HepG2 (cell line): ENCODE data around the gene MFAP4. TPM values are rescaled to one million over a fixed set of nuclear protein-coding genes. Genes with fewer than 3 reads are reported as not detected.

Experiments used
- ATAC-seq: fragments of 200-7000 bp; cut with Tn5 transposase; 3 replicates; pipeline ENCODE4 v1.9.1; 2020; ENCODE audit warnings: mild to moderate bottlenecking, moderate library complexity
- BruUV-seq: library from RNA; stranded (reverse); fragments of 400-500 nt; replicated peaks from 2 replicates; lab custom pipeline; 2021; lab: Mats Ljungman, UMichigan
- CTCF ChIA-PET: fragments of 300-600 bp; formaldehyde crosslinking; extraction: SDS; loops from one replicate; lab custom pipeline; 2021; ENCODE audit warnings: low total read pairs, inconsistent platforms, low intra/inter-chr PET ratio; lab: Yijun Ruan, JAX
- POLR2A ChIA-PET: fragments of 350-600 bp; sonication (Branson Sonifier 250); formaldehyde crosslinking; loops from one replicate; lab custom pipeline; 2020; ENCODE audit warnings: antibody characterized with exemption, inconsistent platforms; lab: Yijun Ruan, JAX
- DNase-seq: peaks from one replicate; pipeline ENCODE4 v3.0.0-alpha.2; 2015; ENCODE audit warnings: low spot score
- FAIRE-seq: peaks from 3 replicates; lab custom pipeline; 2011; peaks lifted over from hg19 to GRCh38; lab: Jason Lieb, UNC
- H2AFZ ChIP-seq: one replicate; pipeline ENCODE4 v1.6.1; 2011; ENCODE audit warnings: low read length, inconsistent platforms
- H3K27ac ChIP-seq: fragments of 300-600 bp; 3 replicates; pipeline ENCODE4 v1.8.0; 2011; ENCODE audit warnings: mixed run types, mild to moderate bottlenecking, mixed read lengths, low read length, inconsistent platforms; ENCODE audit not compliant: insufficient read depth; ENCODE audit errors: extremely low read length
- H3K27me3 ChIP-seq, 2 experiments: fragments of 200-600 bp in 1 of 2; 2 replicates in 1 of 2; 3 replicates in 1 of 2; pipeline versions ENCODE4 v1.6.0 to v1.8.0; 2011; ENCODE audit warnings: low read length in 2 of 2, mild to moderate bottlenecking in 2 of 2, moderate library complexity in 2 of 2, inconsistent platforms in 1 of 2; ENCODE audit not compliant: insufficient read depth in 2 of 2, control insufficient read depth in 1 of 2
- H3K36me3 ChIP-seq, 2 experiments: fragments of 200-600 bp in 1 of 2; replicated peaks in 1 of 2; 2 replicates in 1 of 2; 3 replicates in 1 of 2; pipeline versions ENCODE4 v1.5.1 to v1.8.0; 2011; ENCODE audit warnings: low read length in 2 of 2, inconsistent platforms in 1 of 2; ENCODE audit not compliant: insufficient read depth in 2 of 2, control insufficient read depth in 1 of 2
- H3K4me1 ChIP-seq: 2 replicates; pipeline ENCODE4 v1.5.1; 2012; ENCODE audit warnings: low read length, inconsistent platforms; ENCODE audit not compliant: insufficient read depth
- H3K4me2 ChIP-seq: 2 replicates; pipeline ENCODE4 v1.6.0; 2011; ENCODE audit warnings: low read depth, low read length, inconsistent platforms
- H3K4me3 ChIP-seq, 3 experiments: fragments of 200-600 bp in 1 of 3; sonication (generic), shearing (Covaris generic) in 1 of 3; replicated peaks in 1 of 3; 2 replicates each; pipeline ENCODE4 v1.5.1; 2011 to 2016; ENCODE audit warnings: low read length in 3 of 3, inconsistent platforms in 2 of 3, low read depth in 2 of 3, mild to moderate bottlenecking in 2 of 3, control low read depth in 1 of 3, mixed read lengths in 1 of 3; ENCODE audit not compliant: insufficient read depth in 1 of 3
- H3K79me2 ChIP-seq: one replicate; pipeline ENCODE4 v1.6.1; 2011; ENCODE audit warnings: low read length, inconsistent platforms; ENCODE audit not compliant: insufficient read depth
- H3K9ac ChIP-seq: 2 replicates; pipeline ENCODE4 v1.6.0; 2011; ENCODE audit warnings: mild to moderate bottlenecking, low read depth, low read length, inconsistent platforms; ENCODE audit not compliant: insufficient read depth
- H3K9me3 ChIP-seq: 2 replicates; pipeline ENCODE4 v1.5.1; 2012; ENCODE audit warnings: mild to moderate bottlenecking, low read length
- H4K20me1 ChIP-seq: 2 replicates; pipeline ENCODE4 v1.6.0; 2011; ENCODE audit warnings: inconsistent platforms, mild to moderate bottlenecking, low read length, moderate library complexity; ENCODE audit not compliant: insufficient read depth
- ARNT2 ChIP-seq: sonication (generic); formaldehyde crosslinking; IDR thresholded peaks from 2 replicates; pipeline ENCODE4 v1.8.0; 2022; ENCODE audit warnings: mild to moderate bottlenecking, low read depth, missing genetic modification reagents, moderate library complexity
- JARID2 ChIP-seq: sonication (generic); formaldehyde crosslinking; IDR thresholded peaks from 2 replicates; pipeline ENCODE4 v1.8.1; 2023; ENCODE audit warnings: missing genetic modification reagents, inconsistent platforms; ENCODE audit not compliant: insufficient replicate concordance
- KLF13 ChIP-seq: sonication (generic); formaldehyde crosslinking; IDR thresholded peaks from 2 replicates; pipeline ENCODE4 v1.4.0; 2020; ENCODE audit warnings: mild to moderate bottlenecking, missing genetic modification reagents
- NFE2L1 ChIP-seq: sonication (generic); formaldehyde crosslinking; IDR thresholded peaks from 2 replicates; pipeline ENCODE4 v1.4.0; 2020; ENCODE audit warnings: missing genetic modification reagents, mild to moderate bottlenecking, borderline replicate concordance
- PBX3 ChIP-seq: sonication (generic); formaldehyde crosslinking; IDR thresholded peaks from 2 replicates; pipeline ENCODE4 v1.8.1; 2023; ENCODE audit warnings: missing genetic modification reagents, inconsistent platforms, borderline replicate concordance
- RCOR2 ChIP-seq: IDR thresholded peaks from 2 replicates; pipeline ENCODE4 v1.6.1; 2016; ENCODE audit warnings: missing biosample characterization, missing genetic modification reagents
- TBL1XR1 ChIP-seq: fragments of 150-350 bp; IDR thresholded peaks from 2 replicates; pipeline ENCODE4 v1.6.1; 2014; ENCODE audit warnings: borderline replicate concordance, low read length; ENCODE audit not compliant: partially characterized antibody
- YY1 ChIP-seq: IDR thresholded peaks from 2 replicates; pipeline ENCODE4 v1.6.1; 2011; ENCODE audit warnings: low read length, low read depth, moderate library complexity, mild to moderate bottlenecking; ENCODE audit not compliant: insufficient read depth, insufficient replicate concordance
- ZBTB37 ChIP-seq: sonication (generic); formaldehyde crosslinking; IDR thresholded peaks from 2 replicates; pipeline ENCODE4 v1.4.0; 2020; ENCODE audit warnings: mild to moderate bottlenecking, missing genetic modification reagents
- ZNF513 ChIP-seq: sonication (generic); formaldehyde crosslinking; conservative IDR thresholded peaks from 2 replicates; pipeline ENCODE4 v1.5.0; 2020; ENCODE audit warnings: missing genetic modification reagents
- ZNF607 ChIP-seq: sonication (generic); formaldehyde crosslinking; IDR thresholded peaks from 2 replicates; pipeline ENCODE4 v1.5.1; 2020; ENCODE audit warnings: missing genetic modification reagents, mild to moderate bottlenecking, borderline replicate concordance
- WGBS: methylation state at CpG from one replicate; pipeline ENCODE4 v1.1.6; 2017; ENCODE audit warnings: low lambda C conversion rate; 5-methylcytosine and 5-hydroxymethylcytosine counted together
- in situ Hi-C: cut with HindIII; loops from 2 replicates; pipeline ENCODE4 v1.10.0; 2017; ENCODE audit warnings: low pct_unique_long_range_greater_than_20kb; ENCODE audit not compliant: extremely low pct_ligation_motif_present
- intact Hi-C: fragments of 100-400 bp; cut with micrococcal nuclease; formaldehyde crosslinking; loops from one replicate; pipeline ENCODE4 v1.10.0; 2022; ENCODE audit not compliant: unreplicated experiment
- polyA plus RNA-seq, 8 experiments: library from polyadenylated mRNA; depleted of rRNA in 3 of 8; stranded (reverse) in 7 of 8; unstranded in 1 of 8; fragments of >200 nt; fragmentation: Illumina TruSeq in 4 of 8; extraction: Trizol in 4 of 8; gene quantifications; 2 replicates each; pipeline versions ENCODE4 v1.2.1 to v1.2.3, GENCODE V29; 2011 to 2016; ENCODE audit warnings: low read depth in 4 of 8, missing spikeins in 1 of 8, mixed read lengths in 1 of 8; ENCODE audit not compliant: insufficient read depth in 1 of 8
- total RNA-seq, 5 experiments: library from RNA; depleted of rRNA; stranded (reverse); fragments of >200 nt; fragmentation: Illumina TruSeq; extraction: Trizol; gene quantifications; 2 replicates each; pipeline ENCODE4 v1.2.3, GENCODE V29; 2016; ENCODE audit warnings: low read depth in 1 of 5

Gene MFAP4
- total and polyA plus RNA-seq, 2 of the 13 experiments (the other 11 are each of a cell fraction or from before 2014, with no cell fraction given) = 0.08 TPM; not detected in 1

GRCh38 chr17:19336938-19337711 lies 49.9 kb downstream of the MFAP4 start (continued):
- TF ChIP-seq ZBTB37 (CRISPR knock-in tag) = no peak
- TF ChIP-seq JARID2 (CRISPR knock-in tag) = no peak
- TF ChIP-seq ZNF607 (CRISPR knock-in tag) = peak; percentile 88
- TF ChIP-seq RCOR2 (CRISPR knock-in tag) = no peak

GRCh38 chr17:19335951-19336631 lies 50.9 kb downstream of the MFAP4 start:
- intact Hi-C loops = no loop called here
- BruUV-seq = no TSS peak
- Histone ChIP-seq H3K36me3 (no peaks in the 10 kb centered on the region; a peak in 1 of 5 replicates), H4K20me1 (no peaks in the 10 kb centered on the region), H3K4me2 (no peak overlapping the region), H3K9me3 (no peaks in the 10 kb centered on the region), H3K9ac (no peak overlapping the region), H3K4me3 (no peak overlapping the region), H3K79me2 (no peaks in the 10 kb centered on the region), H3K27me3 (no peaks in the 10 kb centered on the region), H3K4me1 (peaks cover 36% of the 10 kb centered on the region), H3K27ac (no peak overlapping the region), H2AFZ (no peak overlapping the region)
- 97% methylated on average over 11 of the region's 18 CpGs for WGBS
- CTCF ChIA-PET = interaction anchor here (3.1 kb wide), 1 partner anchor 19 kb away, joined by 21 read pairs; no protein-coding TSS in a partner anchor
- ATAC-seq = no peak
- in situ Hi-C loops = no loop called here
- no peak for DNase-seq
- TF ChIP-seq PBX3 (CRISPR knock-in tag) (no peak), ZNF513 (no peak), KLF13 (CRISPR knock-in tag) (no peak), TBL1XR1 (no peak), NFE2L1 (CRISPR knock-in tag) (0 out of 2 replicates have a peak, but pooled peaks have one; percentile 3), ARNT2 (CRISPR knock-in tag) (no peak), YY1 (no peak)
- no peak for FAIRE-seq
- POLR2A ChIA-PET = no interaction called here
